NCI-H526 treated with DMSO at 0.1 percent for 48 hours (cell line): Measurements from ENCODE around the gene PHYHD1.
A peak's percentile ranks its signal among the peaks of the same experiment; 100 is the strongest.
"Not testable (repeated sequence)": the region's sequence is repeated elsewhere in the genome, so short reads cannot be mapped to it uniquely, and the experiment has no call there.

ENCODE experiments used
- DNase-seq: peaks from one replicate; lab custom pipeline; 2025; lab: John Stamatoyannopoulos, UW

Gene PHYHD1

DNA sequence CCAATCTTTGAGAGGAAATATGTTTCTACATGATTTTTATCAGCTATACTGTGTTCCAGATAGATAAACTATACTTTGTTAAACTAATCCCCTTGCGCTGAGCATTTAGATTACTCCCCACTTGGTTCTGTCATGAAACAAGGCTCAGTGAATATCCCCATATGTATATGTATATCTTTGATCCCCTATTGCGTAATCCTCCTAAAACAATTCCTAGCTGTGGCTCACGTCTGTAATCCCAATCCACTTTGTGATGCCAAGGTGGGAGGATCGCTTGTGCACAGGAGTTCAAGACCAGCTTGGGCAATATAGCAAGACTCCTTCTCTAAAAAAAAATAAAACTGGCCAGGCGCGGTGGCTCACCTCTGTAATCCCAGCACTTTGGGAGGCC is 2.7 kb downstream of the PHYHD1 start:
- no peak for DNase-seq

DNA sequence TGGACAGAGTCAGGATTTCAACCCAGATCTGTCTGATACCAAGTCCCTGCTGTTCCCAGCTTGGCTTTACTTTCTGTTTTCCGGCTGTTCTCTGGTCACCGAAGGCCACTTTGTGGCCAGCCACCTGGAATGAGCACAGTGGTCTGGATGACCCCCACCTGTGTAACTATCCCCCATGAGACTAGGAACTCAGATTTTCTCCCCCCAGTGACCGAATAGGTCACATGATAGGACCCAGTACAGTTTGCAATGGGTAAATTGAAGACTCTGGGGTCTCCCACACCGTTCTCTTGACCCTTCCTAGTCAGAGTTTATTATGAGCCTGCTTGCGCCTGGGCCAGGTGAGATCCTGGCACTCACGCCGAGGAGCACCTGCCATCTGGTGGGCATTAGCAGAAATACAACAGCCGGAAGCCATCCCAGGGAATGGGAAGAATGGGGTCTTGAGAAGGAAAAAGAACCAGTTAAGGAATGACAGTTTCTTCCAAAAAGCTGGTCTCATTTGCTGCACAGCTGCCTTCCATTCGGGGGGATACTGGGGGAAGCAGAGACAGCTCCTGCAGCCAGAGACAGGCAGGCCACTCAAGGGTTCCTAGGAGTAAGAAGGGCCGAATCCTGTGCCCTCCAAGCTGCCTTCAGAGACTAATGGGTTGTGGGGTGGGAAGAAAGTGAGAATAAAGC is 7.1 kb downstream of the PHYHD1 start:
- peak; percentile 0 for DNase-seq

DNA sequence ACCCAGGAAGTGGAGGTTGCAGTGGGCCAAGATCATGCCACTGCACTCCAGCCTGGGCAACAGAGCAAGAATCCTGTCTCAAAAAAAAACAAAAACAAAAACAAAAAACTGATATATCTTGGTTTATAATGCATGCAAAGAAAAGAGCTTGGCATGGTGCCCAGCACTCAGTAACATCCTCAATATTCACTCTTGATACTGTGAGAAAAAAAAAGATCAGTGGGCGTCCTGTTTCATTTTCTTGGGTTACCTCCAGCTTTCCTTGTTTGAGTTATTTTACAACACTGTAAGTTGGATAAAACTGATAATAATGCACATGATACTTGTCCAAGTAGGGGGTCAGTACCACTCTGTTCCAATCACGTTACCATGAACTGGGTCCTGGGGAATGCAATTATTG is 7.8 kb downstream of the PHYHD1 start:
- DNase-seq: no peak

GRCh38 chr9:128929560-128929959 is 8.8 kb downstream of the PHYHD1 start:
- no peak for DNase-seq

GRCh38 chr9:128933731-128934130 is 12.9 kb downstream of the PHYHD1 start:
- no peak for DNase-seq

GRCh38 chr9:128936171-128936865 is 15.5 kb downstream of the PHYHD1 start:
- no peak for DNase-seq

DNA sequence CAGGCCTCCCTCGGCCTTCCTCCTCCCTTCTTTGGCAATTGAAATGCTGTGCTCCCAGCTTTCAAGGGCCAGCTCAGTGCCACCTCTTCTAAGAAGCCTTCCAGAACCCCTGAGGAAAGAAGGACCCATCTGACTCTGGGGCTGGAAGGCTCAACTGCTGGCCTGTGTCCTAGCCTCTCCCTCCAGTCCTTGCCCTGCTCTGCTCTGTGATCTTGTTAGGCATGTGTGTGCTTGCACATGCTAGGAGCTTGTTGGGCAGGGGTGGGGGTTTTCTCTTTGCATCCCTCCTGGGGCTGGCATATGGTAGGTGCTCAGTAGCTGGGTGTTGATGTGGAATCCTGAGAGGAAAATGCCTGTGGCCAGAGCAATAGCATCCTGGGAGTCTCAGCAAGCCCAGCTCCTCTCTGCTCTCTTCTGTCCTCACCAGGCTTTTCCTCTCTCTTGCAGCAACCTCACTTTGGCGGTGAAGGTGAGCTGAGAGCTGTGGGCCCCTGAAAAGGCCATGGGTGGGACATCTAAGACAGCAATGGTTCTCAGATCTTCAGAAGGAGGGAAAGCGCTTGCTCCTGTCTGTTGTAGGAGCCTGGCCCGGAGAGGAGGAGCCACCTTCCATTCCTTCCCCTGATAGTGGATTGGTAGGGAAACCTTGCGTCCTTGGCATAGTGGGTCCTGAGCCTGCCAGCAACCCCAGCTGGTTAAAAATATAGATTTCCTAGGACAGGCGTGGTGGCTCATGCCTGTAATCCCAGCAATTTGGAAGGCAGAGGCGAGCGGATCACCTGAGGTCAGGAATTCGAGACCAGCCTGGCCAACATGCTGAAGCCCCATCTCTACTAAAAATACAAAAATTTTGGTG is 16.8 kb downstream of the PHYHD1 start:
- no peak for DNase-seq

- no peak for DNase-seq
Measured at GRCh38 chr9:128940271-128940921, 19.6 kb downstream of the PHYHD1 start.

DNA sequence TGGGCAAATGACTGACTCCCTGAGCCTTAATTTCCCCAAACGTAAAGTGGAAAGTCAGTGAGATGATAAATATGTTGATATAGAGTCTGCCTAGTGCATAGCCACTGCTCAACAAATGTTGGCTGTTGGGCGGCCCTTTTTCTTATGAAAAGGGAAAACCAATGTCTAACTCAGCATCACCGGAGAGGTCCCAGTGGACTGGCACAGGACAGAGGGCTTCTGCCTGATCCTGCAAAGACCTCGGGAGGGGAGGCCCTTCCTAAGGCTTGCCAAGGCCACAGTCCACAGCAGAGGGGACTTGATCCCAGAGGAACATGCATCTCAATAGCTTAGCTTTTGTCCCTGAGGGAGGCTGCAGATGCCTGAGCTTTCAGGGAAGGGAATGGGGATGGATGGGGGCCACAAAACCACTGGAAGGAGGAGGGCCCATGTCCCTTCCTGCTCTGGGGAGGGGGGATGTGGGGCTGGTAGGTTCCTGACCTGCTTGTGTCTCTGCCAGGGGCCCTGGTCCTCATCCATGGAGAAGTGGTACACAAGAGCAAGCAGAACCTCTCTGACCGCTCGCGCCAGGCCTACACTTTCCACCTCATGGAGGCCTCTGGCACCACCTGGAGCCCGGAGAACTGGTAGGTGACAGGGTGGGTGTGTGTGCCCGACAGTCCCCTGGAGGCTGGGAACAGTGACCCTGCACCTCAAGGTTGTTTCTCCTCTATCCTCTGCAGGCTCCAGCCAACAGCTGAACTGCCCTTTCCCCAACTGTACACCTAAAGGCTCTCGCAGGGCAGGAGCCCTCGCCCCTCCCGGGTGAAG is 20.4 kb downstream of the PHYHD1 start:
- no peak for DNase-seq

GRCh38 chr9:128943832-128944620 is 23.2 kb downstream of the PHYHD1 start:
- DNase-seq: no peak

- DNase-seq: not testable (repeated sequence)
Measured at GRCh38 chr9:128944966-128945365, 24.2 kb downstream of the PHYHD1 start.

- no peak for DNase-seq
Measured at GRCh38 chr9:128945798-128946501, 25.2 kb downstream of the PHYHD1 start.

- no peak for DNase-seq
Measured at GRCh38 chr9:128946571-128947276, 25.9 kb downstream of the PHYHD1 start.

GRCh38 chr9:128947277-128947526 is 26.4 kb downstream of the PHYHD1 start:
- DNase-seq: no peak

- DNase-seq: peak; percentile 65
Measured at GRCh38 chr9:128947527-128948301, 26.9 kb downstream of the PHYHD1 start, which contains the start of the genes DOLK and NUP188. DOLK (minus strand) TSS chr9:128947603; CDS start chr9:128947303, 300 bp downstream. NUP188 (plus strand) TSS chr9:128947699; CDS start chr9:128947720, 21 bp downstream.

GRCh38 chr9:128961403-128961802 is 40.6 kb downstream of the PHYHD1 start:
- not testable (repeated sequence) for DNase-seq

GRCh38 chr9:128969491-128969890 is 48.7 kb downstream of the PHYHD1 start:
- no peak for DNase-seq

GRCh38 chr9:128972956-128973355 is 52.2 kb downstream of the PHYHD1 start:
- no peak for DNase-seq

GRCh38 chr9:128979111-128979510 is 58.3 kb downstream of the PHYHD1 start:
- DNase-seq: no peak
